DND-41 (cell line): ENCODE measurements around the gene CRYBB2.

ENCODE experiments used
- ATAC-seq: fragments of 200-7000 bp; cut with Tn5 transposase; 3 replicates; pipeline ENCODE4 v1.9.1; 2021; ENCODE audit warnings: low read depth; ENCODE audit not compliant: insufficient read depth
- DNase-seq: peaks from one replicate; pipeline ENCODE4 v3.0.0-alpha.2; 2020
- H2AFZ ChIP-seq: 2 replicates; pipeline ENCODE4 v1.6.0; 2012; ENCODE audit warnings: low read depth, low read length
- H3K27ac ChIP-seq: 2 replicates; pipeline ENCODE4 v1.5.1; 2012; ENCODE audit warnings: low read length, inconsistent platforms
- H3K27me3 ChIP-seq: fragments of 200-600 bp; sonication (generic); 2 replicates; pipeline ENCODE4 v1.6.0; 2012; ENCODE audit warnings: low read length, mild to moderate bottlenecking, inconsistent platforms; ENCODE audit not compliant: insufficient read depth, poor library complexity
- H3K36me3 ChIP-seq: 2 replicates; pipeline ENCODE4 v1.5.1; 2012; ENCODE audit warnings: low read length, inconsistent platforms; ENCODE audit not compliant: insufficient read depth
- H3K4me1 ChIP-seq: 2 replicates; pipeline ENCODE4 v1.5.1; 2012; ENCODE audit warnings: mild to moderate bottlenecking, low read length; ENCODE audit not compliant: insufficient read depth
- H3K4me2 ChIP-seq: 2 replicates; pipeline ENCODE4 v1.6.0; 2012; ENCODE audit warnings: mild to moderate bottlenecking, moderate library complexity, low read length, inconsistent platforms; ENCODE audit not compliant: insufficient read depth
- H3K4me3 ChIP-seq, 2 experiments: fragments of 200-600 bp in 1 of 2; shearing (Covaris generic) in 1 of 2; 2 replicates each; pipeline ENCODE4 v1.5.1; 2012 to 2016; ENCODE audit warnings: inconsistent platforms in 2 of 2, low read length in 2 of 2, mild to moderate bottlenecking in 2 of 2, low read depth in 1 of 2, moderate library complexity in 1 of 2
- H3K79me2 ChIP-seq: 2 replicates; pipeline ENCODE4 v1.6.0; 2012; ENCODE audit warnings: low read length, inconsistent platforms; ENCODE audit not compliant: insufficient read depth
- H3K9ac ChIP-seq: 2 replicates; pipeline ENCODE4 v1.6.0; 2012; ENCODE audit warnings: low read depth, mild to moderate bottlenecking, inconsistent platforms, low read length, moderate library complexity
- H3K9me3 ChIP-seq: 2 replicates; pipeline ENCODE4 v1.5.1; 2012; ENCODE audit warnings: low read length, moderate library complexity, mild to moderate bottlenecking, inconsistent platforms; ENCODE audit not compliant: insufficient read depth, severe bottlenecking
- H4K20me1 ChIP-seq: 2 replicates; pipeline ENCODE4 v1.6.0; 2012; ENCODE audit warnings: low read length; ENCODE audit not compliant: insufficient read depth
- CTCF ChIP-seq: IDR thresholded peaks from 2 replicates; pipeline ENCODE4 v1.5.1; 2012; ENCODE audit warnings: borderline replicate concordance, low read length, moderate library complexity, mild to moderate bottlenecking; ENCODE audit not compliant: poor library complexity, severe bottlenecking; ENCODE audit errors: extremely low read depth
- EZH2 ChIP-seq: IDR thresholded peaks from 3 replicates; pipeline ENCODE4 v1.6.1; 2012; ENCODE audit warnings: borderline replicate concordance, low read depth, mild to moderate bottlenecking, moderate library complexity, low read length, inconsistent platforms; ENCODE audit not compliant: severe bottlenecking

CRYBB2 gene

GRCh38 chr22:25174156-25174887, 45.1 kb upstream of the CRYBB2 start:
- no peak for ATAC-seq
- Histone ChIP-seq H3K27me3 (no peaks in the 10 kb centered on the region), H3K79me2 (no peaks in the 10 kb centered on the region), H3K4me1 (no peaks in the 10 kb centered on the region), H3K9me3 (no peaks in the 10 kb centered on the region), H3K4me2 (no peak overlapping the region), H4K20me1 (no peaks in the 10 kb centered on the region), H2AFZ (no peak overlapping the region), H3K4me3 (no peak overlapping the region), H3K9ac (no peak overlapping the region), H3K27ac (no peak overlapping the region), H3K36me3 (no peaks in the 10 kb centered on the region)
- no peak for TF ChIP-seq CTCF
- no peak for TF ChIP-seq EZH2
- DNase-seq, result no peak

- ATAC-seq (no peak), DNase-seq (no peak)
- no peak for TF ChIP-seq CTCF
- no peak for TF ChIP-seq EZH2
- Histone ChIP-seq H2AFZ (no peak overlapping the region), H3K27ac (no peak overlapping the region), H3K4me2 (no peak overlapping the region), H3K4me3 (no peak overlapping the region), H4K20me1 (no peaks in the 10 kb centered on the region), H3K9ac (no peak overlapping the region), H3K4me1 (no peaks in the 10 kb centered on the region), H3K27me3 (no peaks in the 10 kb centered on the region), H3K36me3 (no peaks in the 10 kb centered on the region), H3K9me3 (no peaks in the 10 kb centered on the region), H3K79me2 (no peaks in the 10 kb centered on the region)
These were observed 44.5 kb upstream of the CRYBB2 start for GRCh38 chr22:25174888-25175411.

- Histone ChIP-seq H3K27me3 (no peaks in the 10 kb centered on the region), H4K20me1 (no peaks in the 10 kb centered on the region), H3K9me3 (no peaks in the 10 kb centered on the region), H3K4me3 (no peak overlapping the region), H3K4me2 (no peak overlapping the region), H3K9ac (no peak overlapping the region), H3K4me1 (no peaks in the 10 kb centered on the region), H3K27ac (no peak overlapping the region), H3K79me2 (no peaks in the 10 kb centered on the region), H2AFZ (no peak overlapping the region), H3K36me3 (no peaks in the 10 kb centered on the region)
- ATAC-seq (no peak), DNase-seq (no peak)
- TF ChIP-seq EZH2 (no peak), CTCF (no peak)
These were observed 43.3 kb upstream of the CRYBB2 start for GRCh38 chr22:25176175-25176574.

- Histone ChIP-seq H2AFZ (no peak overlapping the region), H3K36me3 (no peaks in the 10 kb centered on the region), H3K27ac (no peak overlapping the region), H3K4me1 (no peaks in the 10 kb centered on the region), H4K20me1 (no peaks in the 10 kb centered on the region), H3K27me3 (no peaks in the 10 kb centered on the region), H3K9ac (no peak overlapping the region), H3K4me3 (no peak overlapping the region), H3K9me3 (no peaks in the 10 kb centered on the region), H3K4me2 (no peak overlapping the region), H3K79me2 (no peaks in the 10 kb centered on the region)
- DNase-seq (no peak), ATAC-seq (no peak)
- no peak for TF ChIP-seq CTCF
- no peak for TF ChIP-seq EZH2
These were observed 42.6 kb upstream of the CRYBB2 start for GRCh38 chr22:25176799-25177198.
